Right lobe of liver (tissue), 6 donors: ENCODE measurements around the gene SLC7A1. TPM values are rescaled to one million over a fixed set of nuclear protein-coding genes. Genes with fewer than 3 reads are reported as not detected.
"Not testable (repeated sequence)": the region's sequence is repeated elsewhere in the genome, so short reads cannot be mapped to it uniquely, and the experiment has no call there.

Experiments
- ATAC-seq, 4 donors: fragments of 200-7000 bp; cut with Tn5 transposase; one replicate each; pipeline ENCODE4 v1.9.1; 2020; ENCODE audit warnings: mild to moderate bottlenecking in 4 of 4, moderate library complexity in 4 of 4
- DNase-seq, 3 donors: peaks; one replicate each; pipeline ENCODE4 v3.0.0-alpha.2; 2020
- H3K27ac ChIP-seq, 3 donors: fragments of 200-600 bp; one replicate each; pipeline ENCODE4 v1.8.0; 2022
- H3K27me3 ChIP-seq, 2 donors: fragments of 200-600 bp; one replicate each; pipeline ENCODE4 v1.8.0; 2022
- H3K36me3 ChIP-seq, 4 donors: fragments of 200-600 bp; sonication (generic) in 1 of 4; one replicate each; pipeline versions ENCODE4 v1.5.1 to v1.8.0; 2017 to 2022; ENCODE audit warnings: control low read depth in 1 of 4
- H3K4me1 ChIP-seq, 4 donors: fragments of 200-600 bp; sonication (generic) in 1 of 4; one replicate each; pipeline versions ENCODE4 v1.5.1 to v1.8.0; 2017 to 2022; ENCODE audit warnings: control low read depth in 1 of 4
- H3K4me3 ChIP-seq, 3 donors: fragments of 200-600 bp; one replicate each; pipeline ENCODE4 v1.8.0; 2022
- H3K9me3 ChIP-seq, 4 donors: fragments of 200-600 bp; sonication (generic) in 1 of 4; one replicate each; pipeline versions ENCODE4 v1.5.1 to v1.8.0; 2017 to 2022; ENCODE audit warnings: control low read depth in 1 of 4
- CTCF ChIP-seq, 4 donors: fragments of 200-600 bp in 3 of 4; fragments of 450-650 bp in 1 of 4; IDR thresholded peaks; one replicate each; pipeline versions ENCODE4 v1.5.1 to v1.8.0; 2016 to 2022; ENCODE audit warnings: antibody characterized with exemption in 4 of 4, mild to moderate bottlenecking in 2 of 4
- POLR2A ChIP-seq: fragments of 450-650 bp; IDR thresholded peaks from one replicate; pipeline ENCODE4 v1.6.1; 2017; ENCODE audit warnings: antibody characterized with exemption, mild to moderate bottlenecking
- WGBS: methylation state at CpG from one replicate; pipeline ENCODE4 v1.1.6; 2018; ENCODE audit warnings: low coverage, low lambda C conversion rate; ENCODE audit not compliant: insufficient coverage; ENCODE audit errors: missing lambda C conversion rate; 5-methylcytosine and 5-hydroxymethylcytosine counted together
- intact Hi-C, 2 donors: fragments of 100-400 bp; cut with DNase I; formaldehyde crosslinking; loops; one replicate each; pipeline versions ENCODE4 v1.11.2 to v1.14.1; 2022
- long read RNA-seq: library from polyadenylated mRNA; unstranded; transcript quantifications from one replicate; pipeline ENCODE4 v2.0.0, GENCODE V29; 2019
- total RNA-seq, 6 experiments: library from RNA; depleted of rRNA in 2 of 6; stranded (reverse); fragments of >200 nt in 2 of 6; fragmentation: NEBNext Ultra II Directional in 3 of 6; extraction: Animal tissue kit (Norgen Biotek cat#: 25700) in 3 of 6; gene quantifications; one replicate each; pipeline versions ENCODE4 v1.1.0 to v1.2.4, GENCODE V29; 2016 to 2023
- donor health status: DM: no; HTN: yes; CAD: no.
- donor health status: DM: no; HTN: no; CAD: no.
- donor health status: DM: no; HTN: no; CAD: no.
- donor health status: DM: no; HTN: yes; CAD: no.
- donor health status: DM: no; HTN: yes; CAD: no.

The SLC7A1 gene
- 1 to 10 TPM in 5 of 6 experiments, under 1 TPM in 1; 0.70 to 6.5 (median 3.7) TPM for total RNA-seq
- long read RNA-seq: 0 reads

DNA sequence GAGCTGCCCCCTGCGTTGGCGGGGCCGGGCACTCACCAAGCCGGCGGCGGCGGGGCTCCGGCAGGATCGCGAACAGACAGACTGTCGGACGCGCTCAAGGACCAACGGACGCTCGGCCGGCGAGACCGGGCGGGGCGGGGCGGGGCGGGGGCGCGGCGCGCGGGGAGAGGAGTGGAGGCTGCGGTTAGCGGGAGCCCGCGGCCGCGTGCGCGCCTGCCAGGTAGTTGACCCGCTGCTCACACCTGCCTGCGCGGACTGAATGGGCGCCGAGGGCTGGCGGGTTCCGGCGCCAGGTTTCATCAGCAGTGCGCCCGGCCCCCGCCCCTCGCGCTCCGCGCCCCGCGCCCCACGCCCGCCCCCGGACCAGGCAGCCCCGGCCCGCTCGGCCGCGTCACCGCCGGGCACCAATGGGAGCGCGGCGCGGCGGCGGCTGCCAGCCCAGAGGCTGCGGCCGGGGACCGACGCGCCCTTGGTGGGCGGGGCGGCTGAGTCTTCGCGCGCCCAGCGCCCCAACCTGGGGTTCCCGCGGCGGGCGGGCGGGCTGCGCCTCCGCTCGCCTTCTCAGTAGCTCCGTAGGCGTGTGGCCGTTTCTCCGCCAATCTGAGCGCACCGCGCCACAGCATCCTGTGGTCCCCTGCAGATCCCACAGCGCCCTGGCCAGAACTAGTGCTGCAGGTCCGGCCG is at the start of gene SLC7A1:
Gene SLC7A1 (minus strand): TSS at position 309 of the 684 bp plus-strand sequence. CDS start 59,500 bp downstream, outside the sequence.
- H3K27ac ChIP-seq: peak within 1 kb of the TSS; percentile 26 to 73 (median 47)
- WGBS: 0% methylated on average over 10 of the region's 98 CpGs
- intact Hi-C loops: no loop called here

DNA sequence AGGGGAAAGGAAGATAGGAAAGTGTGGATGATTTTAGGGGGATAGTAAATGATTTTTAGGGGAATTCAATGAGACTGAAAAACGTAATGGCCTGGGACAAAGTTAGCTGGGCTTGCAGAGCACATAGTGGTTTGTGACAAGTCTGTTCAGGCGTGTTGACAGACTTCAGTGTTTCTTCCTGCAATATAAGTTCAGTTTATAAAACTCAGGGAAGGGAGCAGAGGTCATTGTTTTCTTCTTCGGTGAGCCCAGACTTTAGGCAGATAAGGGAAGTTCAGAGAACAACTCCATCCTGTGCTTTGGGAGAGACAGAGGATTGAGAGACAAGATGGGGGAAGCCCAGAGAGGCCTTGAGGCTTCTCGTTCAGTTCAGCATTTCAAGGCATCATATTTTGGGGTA is 45.2 kb upstream of the SLC7A1 start:
- DNase-seq (no peak), ATAC-seq (no peak)
- H3K36me3 ChIP-seq: no peaks in the 10 kb centered on the region
- WGBS: 46% methylated on average over 4 of the region's 4 CpGs
- H3K27ac ChIP-seq: no peak overlapping the region
- TF ChIP-seq CTCF (IDR thresholded peaks at IDR 0.05) (no peak), POLR2A (no peak)
- H3K9me3 ChIP-seq: no peaks in the 10 kb centered on the region
- intact Hi-C loops: no loop called here
- no peaks in the 10 kb centered on the region for H3K27me3 ChIP-seq
- no peak overlapping the region for H3K4me3 ChIP-seq
- H3K4me1 ChIP-seq: no peaks in the 10 kb centered on the region

More for the DNA sequence above, at the start of gene SLC7A1:
- Histone ChIP-seq H3K4me3 (peak within 1 kb of the TSS; percentile 60 to 78 (median 75)), H3K9me3 (no peaks in the 10 kb centered on the region), H3K36me3 (no peaks in the 10 kb centered on the region), H3K27me3 (no peaks in the 10 kb centered on the region), H3K4me1 (peaks cover 0 to 4% (median 0%) of the 10 kb centered on the region in 4 donors)
- ATAC-seq: peak; percentile 86 to 94 (median 92)
- no peak for TF ChIP-seq CTCF (IDR thresholded peaks at IDR 0.05)
- no peak for TF ChIP-seq POLR2A
- DNase-seq: peak in 2 of 3 donors; percentile 69 to 83

DNA sequence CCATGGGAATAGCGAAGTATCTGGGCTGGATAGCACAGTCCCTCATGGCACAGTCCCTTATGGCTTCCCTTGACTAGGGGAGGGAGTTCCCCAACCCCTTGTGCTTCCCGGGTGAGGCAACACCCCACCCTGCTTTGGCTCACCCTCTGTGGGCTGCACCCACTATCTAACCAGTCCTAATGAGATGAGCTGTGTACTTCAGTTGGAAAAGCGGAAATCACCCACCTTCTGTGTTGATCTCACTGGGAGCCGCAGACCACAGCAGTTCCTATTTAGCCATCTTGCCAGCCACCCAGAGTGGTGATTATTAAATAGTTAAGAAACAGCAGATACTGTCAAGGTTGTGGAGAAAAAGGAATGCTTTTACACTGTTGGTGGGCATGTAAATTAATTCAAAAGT is 41.3 kb upstream of the SLC7A1 start:
- intact Hi-C loops, ATAC-seq, H3K4me3 ChIP-seq, H3K27me3 ChIP-seq, H3K4me1 ChIP-seq, H3K36me3 ChIP-seq, DNase-seq, H3K27ac ChIP-seq, H3K9me3 ChIP-seq: not testable (repeated sequence)
- WGBS: 87% methylated on average over 2 of the region's 4 CpGs

DNA sequence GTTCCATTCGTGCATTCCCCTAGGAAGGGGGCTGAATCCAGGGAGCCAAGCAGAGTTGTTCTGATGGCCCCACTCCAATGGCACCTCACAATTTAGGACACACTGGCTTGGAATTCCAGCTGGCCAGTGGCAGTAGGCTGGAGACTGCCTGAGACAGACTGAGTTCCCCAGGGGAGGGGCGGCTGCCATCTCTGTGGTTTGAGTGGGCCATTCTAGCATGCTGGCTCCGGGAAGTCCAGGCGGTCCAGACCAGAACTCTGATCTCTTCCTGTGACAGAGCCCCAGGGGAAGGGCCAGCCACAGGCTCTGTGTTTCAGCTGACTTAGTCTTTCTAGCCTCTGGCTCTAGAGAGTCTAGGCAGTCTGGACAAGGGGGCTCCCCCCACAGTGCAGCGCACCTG is 29.5 kb upstream of the SLC7A1 start:
- no peak for DNase-seq
- no peaks in the 10 kb centered on the region for H3K36me3 ChIP-seq
- no CpG with 5 or more reads among the region's 5 CpGs for WGBS
- no peaks in the 10 kb centered on the region for H3K4me1 ChIP-seq
- no peak for ATAC-seq
- H3K27ac ChIP-seq: no peak overlapping the region
- H3K9me3 ChIP-seq: no peaks in the 10 kb centered on the region
- H3K27me3 ChIP-seq: no peaks in the 10 kb centered on the region
- TF ChIP-seq POLR2A (no peak), CTCF (IDR thresholded peaks at IDR 0.05) (no peak)
- intact Hi-C loops: no loop called here
- no peak overlapping the region for H3K4me3 ChIP-seq

GRCh38 chr13:29621841-29622240 is 26.4 kb upstream of the SLC7A1 start:
- no peaks in the 10 kb centered on the region for H3K4me1 ChIP-seq
- WGBS: 90% methylated on average over 7 of the region's 7 CpGs
- H3K4me3 ChIP-seq: no peak overlapping the region
- H3K9me3 ChIP-seq: no peaks in the 10 kb centered on the region
- DNase-seq (no peak), ATAC-seq (no peak)
- H3K36me3 ChIP-seq: no peaks in the 10 kb centered on the region
- TF ChIP-seq POLR2A: no peak
- no peak for TF ChIP-seq CTCF (IDR thresholded peaks at IDR 0.05)
- H3K27ac ChIP-seq: no peak overlapping the region
- intact Hi-C loops: no loop called here
- H3K27me3 ChIP-seq: no peaks in the 10 kb centered on the region
